T-helper 1 cell (primary cell): Measurements from ENCODE around the gene KDM4B.
A peak's percentile ranks its signal among the peaks of the same experiment; 100 is the strongest.
"Not testable (repeated sequence)": the region's sequence is repeated elsewhere in the genome, so short reads cannot be mapped to it uniquely, and the experiment has no call there.

Source experiments
- DNase-seq, 5 donors: peaks; one replicate each; pipeline ENCODE4 v3.0.0-alpha.2; 2012 to 2020
- total RNA-seq, 4 donors: gene quantifications; one replicate each; lab custom pipeline; 2026; lab: John Stamatoyannopoulos, UW

The KDM4B gene
- total RNA-seq, result 51.6 to 67.7 (median 58.4) reads per million in 4 donors

DNA sequence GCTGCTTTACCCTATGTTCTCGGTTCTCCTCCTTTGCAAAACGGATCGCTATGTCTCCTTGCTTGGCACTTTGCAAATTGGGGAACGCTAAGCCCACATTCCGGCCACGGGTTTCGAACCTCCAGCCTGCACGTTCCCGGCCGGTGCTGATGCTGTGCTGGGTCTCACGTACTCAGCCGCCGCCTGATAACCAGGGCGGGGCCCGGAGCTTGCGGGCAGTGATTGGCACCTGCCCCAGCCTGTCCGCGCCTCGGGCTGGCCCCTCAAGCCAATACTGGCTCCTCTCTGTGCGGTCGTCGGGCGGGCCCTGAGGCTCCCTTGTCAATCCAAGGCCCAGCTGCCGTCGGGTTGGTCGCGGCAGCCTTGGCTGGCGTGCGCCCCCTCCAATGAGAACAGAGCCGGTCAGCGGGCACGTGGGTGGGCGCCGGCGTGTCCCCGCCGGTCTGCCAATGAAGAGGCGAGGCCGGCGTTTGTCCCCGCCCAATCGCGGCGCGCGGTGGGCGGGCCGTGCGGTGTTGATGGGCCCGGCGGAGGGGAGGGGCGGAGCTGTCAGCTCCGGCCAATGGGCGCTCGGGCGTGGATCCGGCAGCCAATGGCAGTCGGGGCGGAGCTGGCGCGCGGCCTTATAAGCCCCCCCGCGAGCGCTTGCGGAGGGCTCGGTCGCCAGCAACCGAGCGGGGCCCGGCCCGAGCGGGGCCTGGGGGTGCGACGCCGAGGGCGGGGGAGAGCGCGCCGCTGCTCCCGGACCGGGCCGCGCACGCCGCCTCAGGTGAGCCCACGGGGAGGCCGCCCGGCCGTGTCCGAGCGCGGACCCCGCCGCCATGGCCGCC, at the start of gene KDM4B:
Gene KDM4B (plus strand): TSS at position 652 of the 830 bp plus-strand sequence. CDS start 63,778 bp downstream, outside the sequence.
- DNase-seq, result peak; percentile 96 to 100 (median 99)

DNA sequence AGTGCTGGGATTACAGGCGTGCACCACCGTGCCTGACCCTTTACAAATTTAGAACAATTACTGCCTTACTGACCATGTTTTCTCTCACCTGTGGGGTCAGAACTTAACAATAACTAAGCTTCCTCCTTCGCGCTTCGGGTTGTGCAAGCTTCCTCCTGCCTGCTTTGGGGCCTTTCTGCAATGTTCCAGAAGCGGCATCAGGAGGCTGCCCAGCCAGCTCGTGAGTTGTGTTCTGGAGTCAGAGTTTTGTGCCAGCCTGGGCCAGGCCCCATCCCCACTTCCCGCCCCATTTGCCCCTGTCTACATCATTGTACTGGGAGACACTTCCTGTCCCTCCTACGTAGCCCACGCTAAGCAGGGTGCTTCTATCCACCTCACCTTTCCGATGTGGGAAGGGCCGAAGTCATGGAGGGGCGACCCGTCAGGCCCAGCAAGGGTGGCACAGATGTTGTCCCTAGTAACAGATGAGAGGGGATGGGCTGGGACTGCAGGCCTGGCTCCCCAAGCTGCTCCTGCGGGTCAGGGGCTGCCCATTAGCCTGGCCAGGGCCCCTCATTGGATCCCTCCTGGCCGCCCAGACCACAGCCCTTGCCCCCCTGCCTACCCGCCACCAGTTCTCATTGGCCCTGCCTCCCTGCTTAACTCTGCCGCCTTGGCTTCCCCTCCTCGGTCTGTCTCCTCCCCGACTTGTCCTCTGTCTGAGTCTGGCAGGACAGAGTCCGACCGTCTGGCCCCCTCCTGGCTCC, 46.2 kb upstream of the KDM4B start:
- no peak for DNase-seq

DNA sequence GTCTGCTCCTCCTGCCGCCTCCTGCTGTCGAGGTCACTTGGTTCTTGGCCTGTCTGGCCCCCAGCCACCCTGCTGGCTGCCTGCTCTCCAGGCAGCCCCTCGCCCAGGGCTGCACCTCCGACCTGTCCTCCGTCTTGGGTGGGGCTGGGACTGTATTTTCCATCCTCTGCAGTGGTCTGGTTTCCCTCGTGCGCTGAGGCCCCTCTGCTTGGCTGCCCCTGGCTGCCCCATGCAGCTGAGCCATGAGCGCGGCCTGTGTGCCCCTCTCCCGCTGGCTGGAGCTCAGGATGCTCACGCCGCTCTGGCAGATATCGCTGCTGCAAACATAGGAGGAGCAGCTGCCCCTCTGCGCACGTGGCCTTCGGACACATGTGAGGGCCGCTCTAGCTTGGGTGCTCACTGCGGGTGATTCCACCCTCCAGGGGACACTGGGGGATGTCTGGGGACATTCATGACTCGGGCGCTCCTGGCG, 45.6 kb upstream of the KDM4B start:
- DNase-seq, result no peak

DNA sequence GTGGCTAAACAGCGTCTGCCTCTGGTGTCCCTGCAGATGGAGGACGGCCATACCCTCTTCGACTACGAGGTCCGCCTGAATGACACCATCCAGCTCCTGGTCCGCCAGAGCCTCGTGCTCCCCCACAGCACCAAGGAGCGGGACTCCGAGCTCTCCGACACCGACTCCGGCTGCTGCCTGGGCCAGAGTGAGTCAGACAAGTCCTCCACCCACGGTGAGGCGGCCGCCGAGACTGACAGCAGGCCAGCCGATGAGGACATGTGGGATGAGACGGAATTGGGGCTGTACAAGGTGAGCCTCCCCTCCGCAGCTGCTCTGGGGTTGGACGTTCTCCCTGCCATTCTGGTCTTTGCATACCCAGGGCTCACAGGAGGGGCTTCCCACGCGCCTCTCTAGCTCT, 39.7 kb upstream of the KDM4B start:
- no peak for DNase-seq

DNA sequence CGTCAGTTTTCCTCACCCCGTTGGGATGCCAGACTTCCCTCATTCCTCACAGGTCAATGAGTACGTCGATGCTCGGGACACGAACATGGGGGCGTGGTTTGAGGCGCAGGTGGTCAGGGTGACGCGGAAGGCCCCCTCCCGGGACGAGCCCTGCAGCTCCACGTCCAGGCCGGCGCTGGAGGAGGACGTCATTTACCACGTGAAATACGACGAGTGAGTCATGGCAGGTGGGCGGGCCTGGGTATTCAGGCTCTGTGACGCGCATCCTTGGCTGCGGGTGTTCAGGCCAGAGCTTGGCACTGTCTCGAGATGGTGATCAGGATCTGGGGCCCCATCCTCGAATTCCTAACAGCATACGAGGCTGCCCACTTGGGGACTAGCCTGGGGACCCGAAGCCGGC, 38.2 kb upstream of the KDM4B start:
- DNase-seq, result no peak

DNA sequence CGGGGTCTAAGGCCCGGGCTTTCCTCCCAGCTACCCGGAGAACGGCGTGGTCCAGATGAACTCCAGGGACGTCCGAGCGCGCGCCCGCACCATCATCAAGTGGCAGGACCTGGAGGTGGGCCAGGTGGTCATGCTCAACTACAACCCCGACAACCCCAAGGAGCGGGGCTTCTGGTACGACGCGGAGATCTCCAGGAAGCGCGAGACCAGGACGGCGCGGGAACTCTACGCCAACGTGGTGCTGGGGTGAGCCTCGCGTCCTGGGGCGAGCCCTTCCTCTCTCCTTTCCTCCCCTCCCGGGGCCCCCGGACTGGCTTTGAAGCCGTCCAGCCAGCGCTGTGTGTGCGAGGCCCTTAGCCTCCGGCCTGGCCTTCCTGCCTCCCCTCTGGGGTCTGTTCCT, 36.2 kb upstream of the KDM4B start:
- DNase-seq, result no peak

DNA sequence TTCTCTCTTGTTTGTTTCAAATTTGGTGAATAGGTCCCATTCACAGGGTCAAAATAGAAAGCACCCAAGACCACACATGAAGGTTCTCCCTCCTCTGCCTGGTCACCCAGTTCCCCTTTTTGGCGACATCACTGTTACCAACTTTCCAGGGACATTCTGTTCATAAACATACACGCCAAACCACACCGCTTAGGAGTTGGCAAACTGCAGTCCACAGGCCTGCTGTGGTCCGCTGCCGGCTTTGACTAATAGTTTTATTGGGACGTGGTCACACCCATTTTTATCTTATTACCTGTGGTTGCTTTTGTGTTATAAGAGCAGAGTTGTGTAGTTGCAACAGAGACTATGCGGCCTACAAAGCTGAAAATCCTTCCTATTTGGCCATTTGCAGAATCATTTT, 35.4 kb upstream of the KDM4B start:
- DNase-seq, result no peak

DNA sequence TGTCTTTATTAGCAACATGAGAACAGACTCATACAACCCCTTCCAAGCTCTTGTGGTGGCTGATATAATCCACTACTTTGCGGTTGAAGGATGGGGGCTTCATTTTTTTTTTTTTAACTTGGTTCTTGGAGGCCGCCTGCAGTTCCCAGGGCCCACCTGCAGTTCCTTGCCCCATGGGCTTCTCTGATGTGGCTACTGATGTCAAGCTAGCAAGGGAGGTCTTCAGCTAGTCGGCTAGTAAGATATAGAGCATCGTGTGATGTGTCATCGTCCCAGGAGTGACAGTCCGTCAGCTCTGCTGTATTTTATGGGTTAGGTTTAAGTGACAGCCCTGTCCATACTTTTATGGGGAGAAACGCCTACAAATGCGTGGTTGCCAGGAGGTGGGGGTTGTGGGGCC, 33.5 kb upstream of the KDM4B start:
- no peak for DNase-seq

DNA sequence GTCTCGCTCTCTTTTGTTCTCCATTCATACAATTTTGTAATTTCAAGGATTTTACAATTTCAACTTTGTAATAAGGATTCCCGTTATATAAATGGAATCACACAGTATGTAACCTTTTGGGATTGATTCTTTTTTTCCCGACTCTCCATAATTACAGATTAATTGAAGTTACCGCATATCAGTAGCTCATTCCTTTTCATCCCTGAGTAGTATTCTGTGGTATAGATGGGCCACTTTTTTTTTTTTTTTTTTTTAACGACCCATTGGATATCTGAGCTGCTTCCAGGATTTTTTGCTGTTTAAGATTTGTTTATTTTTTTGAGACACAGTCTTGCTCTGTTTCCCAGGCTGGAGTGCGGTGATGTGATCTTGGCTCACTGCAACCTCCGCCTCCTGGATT, 31.9 kb upstream of the KDM4B start:
- DNase-seq, result no peak

DNA sequence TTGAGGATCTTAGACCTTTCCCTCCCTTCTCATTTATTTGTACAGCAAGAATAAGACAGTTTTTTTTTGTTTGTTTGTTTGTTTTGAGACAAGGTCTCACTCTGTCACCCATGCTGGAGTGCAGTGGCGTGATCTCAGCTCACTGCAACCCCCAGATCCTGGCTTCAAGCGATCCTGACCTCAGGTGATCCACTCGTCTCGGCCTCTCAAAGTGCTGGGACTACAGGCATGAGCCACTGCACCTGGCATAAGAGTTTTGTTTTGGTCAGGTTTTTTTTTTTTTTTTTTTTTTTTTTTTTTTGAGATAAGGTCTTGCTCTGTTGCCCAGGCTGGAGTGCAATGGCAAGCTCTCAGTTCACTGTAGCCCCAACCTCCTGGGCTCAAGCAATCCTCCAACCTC, 30.5 kb upstream of the KDM4B start:
- DNase-seq, result not testable (repeated sequence)

DNA sequence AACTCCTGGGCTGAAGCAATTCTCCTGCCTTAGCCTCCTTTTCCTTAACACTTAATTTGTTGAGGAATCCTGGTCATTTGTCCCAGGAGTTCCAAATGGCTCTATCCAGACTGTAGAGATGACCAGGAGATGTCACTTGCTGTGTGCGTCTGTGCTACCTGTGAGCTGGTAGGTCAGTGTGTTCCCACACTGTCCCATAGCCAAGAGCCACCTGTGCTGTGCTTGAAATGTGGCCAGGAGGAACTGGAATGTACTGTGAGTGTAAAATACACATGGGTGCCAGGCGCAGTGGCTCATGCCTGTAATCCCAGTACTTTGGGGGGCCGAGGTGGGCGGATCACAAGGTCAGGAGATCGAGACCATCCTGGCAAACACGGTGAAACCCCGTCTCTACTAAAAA, 29.4 kb upstream of the KDM4B start:
- no peak for DNase-seq

DNA sequence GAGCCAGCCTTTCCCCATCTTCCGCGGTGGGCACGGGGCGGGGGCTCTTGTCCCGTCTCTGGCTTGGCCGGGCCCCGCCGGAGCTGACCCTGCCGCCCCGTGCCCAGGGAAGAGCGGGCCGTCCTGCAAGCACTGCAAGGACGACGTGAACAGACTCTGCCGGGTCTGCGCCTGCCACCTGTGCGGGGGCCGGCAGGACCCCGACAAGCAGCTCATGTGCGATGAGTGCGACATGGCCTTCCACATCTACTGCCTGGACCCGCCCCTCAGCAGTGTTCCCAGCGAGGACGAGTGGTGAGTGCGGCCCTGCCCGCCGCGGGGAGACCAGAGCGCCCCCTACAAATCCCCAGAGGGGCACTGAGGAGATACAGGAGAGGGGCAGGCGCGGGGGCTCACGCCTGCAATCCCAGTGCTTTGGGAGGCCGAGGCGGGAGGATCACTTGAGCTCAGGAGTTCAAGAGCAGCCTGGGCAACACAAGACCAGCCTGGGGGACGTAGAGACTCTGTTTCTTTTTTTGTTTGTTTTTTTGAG, 27.2 kb upstream of the KDM4B start:
- DNase-seq, result not testable (repeated sequence)

DNA sequence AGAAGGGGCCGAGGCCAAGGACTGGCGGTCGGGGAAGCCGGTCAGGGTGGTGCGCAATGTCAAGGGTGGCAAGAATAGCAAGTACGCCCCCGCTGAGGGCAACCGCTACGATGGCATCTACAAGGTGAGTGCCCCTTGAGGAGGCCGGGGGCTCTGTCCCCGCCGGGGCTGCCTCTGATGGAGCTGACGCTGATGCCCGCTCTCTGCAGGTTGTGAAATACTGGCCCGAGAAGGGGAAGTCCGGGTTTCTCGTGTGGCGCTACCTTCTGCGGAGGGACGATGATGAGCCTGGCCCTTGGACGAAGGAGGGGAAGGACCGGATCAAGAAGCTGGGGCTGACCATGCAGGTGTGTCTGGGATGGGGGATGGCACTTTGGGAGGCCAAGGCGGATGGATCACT, 18.3 kb upstream of the KDM4B start:
- not testable (repeated sequence) for DNase-seq

DNA sequence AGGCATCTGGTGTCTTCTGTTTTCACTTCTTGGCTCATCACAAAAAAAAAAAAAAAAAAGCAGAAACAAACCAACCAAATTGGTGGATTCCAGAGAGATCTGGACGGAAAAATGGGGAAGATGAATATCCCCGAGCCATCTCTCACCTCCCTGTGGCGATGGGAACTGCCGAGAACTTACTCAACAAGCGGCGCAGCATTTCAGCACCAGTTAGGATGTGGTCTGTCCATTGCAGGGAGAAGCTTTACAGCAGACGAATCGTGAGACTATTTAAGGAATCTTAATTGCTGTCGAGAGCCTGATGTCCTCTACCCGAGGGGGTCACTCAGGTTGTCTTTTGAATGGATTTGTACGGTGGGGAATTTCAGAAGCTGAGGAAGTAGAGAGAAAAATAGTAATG, 17.3 kb upstream of the KDM4B start:
- DNase-seq, result no peak

DNA sequence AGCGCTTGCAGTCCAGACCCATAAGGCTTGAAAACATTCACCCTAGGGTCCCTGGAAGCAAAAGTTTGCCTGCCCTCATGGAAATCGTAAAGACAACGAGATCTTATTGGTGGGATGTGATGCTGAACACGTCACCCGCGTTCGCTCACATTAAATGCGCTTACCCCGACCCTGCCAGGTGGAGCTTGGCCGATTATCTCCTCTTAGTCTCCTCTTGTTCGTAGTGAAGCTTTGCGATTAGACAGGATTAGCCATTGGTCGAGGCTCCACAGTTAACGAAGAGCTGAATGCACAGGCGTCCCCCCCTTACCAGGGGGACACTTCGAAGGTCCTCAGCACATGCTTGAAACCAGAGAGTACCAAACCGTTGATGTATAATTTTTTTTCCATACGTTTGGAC, 16.0 kb upstream of the KDM4B start:
- no peak for DNase-seq

DNA sequence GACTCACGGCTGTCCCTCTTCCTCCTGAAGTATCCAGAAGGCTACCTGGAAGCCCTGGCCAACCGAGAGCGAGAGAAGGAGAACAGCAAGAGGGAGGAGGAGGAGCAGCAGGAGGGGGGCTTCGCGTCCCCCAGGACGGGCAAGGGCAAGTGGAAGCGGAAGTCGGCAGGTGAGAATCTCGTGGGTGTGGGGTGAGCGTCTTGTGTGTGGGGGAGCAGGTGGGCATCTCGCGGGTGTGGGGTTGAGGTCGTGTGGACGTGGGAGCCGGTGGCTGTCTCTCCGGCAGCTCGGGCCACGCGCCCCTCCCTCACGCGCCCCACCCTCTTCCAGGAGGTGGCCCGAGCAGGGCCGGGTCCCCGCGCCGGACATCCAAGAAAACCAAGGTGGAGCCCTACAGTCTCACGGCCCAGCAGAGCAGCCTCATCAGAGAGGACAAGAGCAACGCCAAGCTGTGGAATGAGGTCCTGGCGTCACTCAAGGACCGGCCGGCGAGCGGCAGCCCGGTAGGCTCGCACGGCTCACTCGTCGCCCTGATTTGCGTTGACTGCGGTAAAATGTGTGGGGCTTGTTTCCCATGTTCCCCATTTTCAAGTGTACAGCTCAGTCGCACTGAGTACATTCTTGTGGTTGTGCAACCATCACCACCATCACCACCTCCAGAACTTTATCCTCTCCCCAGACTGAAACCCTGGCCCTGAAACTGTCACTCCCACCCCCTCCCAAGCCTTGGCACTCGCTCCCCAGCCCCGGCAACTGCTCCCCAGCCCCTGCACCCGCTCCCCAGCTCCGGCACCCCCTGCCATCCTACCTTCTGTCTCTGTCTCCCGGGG, 14.4 kb upstream of the KDM4B start:
- not testable (repeated sequence) for DNase-seq

DNA sequence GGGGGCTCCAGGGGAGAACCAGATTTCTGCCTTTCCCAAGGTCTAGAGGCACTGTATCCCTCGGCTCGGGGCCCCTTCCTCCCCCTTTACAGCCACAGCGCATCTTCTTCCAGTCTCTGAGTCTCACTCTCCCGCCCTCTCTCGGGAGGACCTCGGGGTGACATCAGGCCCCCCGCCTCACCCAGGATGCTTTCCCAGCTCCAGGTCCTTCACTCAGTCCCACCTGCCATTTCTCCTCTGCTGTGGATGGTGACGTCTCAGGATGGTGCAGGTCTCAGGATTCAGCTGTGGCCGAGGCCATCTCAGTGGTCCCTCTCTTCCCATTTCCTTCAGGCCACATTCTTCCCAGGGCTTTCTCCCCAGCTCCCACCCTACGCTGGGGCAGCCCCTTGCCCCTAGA, 13.6 kb upstream of the KDM4B start:
- DNase-seq, result no peak

DNA sequence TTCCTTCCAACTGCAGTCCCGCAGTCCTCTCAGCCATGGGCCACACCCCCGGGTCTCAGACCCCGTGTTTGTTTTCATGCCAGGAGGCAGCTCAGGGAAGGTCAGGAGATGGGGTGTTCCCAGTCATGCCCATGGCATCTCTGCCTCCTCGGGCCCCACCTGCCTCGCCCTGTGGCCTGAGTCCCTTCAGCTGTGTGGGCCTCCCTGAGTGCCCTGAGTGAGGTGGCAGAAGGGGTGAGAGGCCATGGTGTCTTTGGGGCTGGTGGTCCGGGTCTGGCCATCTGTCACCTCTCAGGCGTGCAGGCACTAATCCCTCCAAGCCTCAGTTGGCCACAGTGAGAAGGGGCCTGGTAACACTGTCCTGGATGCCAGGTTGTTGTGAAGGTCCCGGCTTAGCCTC, 10.9 kb upstream of the KDM4B start:
- no peak for DNase-seq

DNA sequence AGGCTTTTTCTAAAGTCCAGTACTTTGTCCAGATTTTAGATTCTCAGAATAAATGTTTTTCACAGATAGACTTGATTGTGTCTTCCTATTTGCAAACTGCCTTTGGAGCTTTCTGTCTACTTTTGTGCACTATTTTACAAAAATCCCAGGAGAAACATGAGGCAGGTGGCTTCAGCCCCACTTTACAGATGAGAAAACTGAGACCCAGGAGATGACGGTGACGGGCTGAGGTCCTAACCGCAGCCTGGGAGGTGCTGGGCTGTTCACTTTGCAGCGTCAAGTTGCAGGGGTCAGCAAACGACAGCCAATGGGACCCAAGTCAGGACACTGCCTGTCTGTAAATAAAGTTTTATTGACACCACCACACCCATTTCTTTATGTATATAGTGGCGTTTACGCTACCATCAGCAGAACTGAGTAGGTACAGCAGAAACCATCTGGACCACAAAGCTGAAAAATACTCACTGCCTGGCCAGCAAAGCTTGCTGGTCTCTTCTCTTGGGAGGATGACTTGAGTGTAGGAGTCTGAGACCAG, 6.8 kb upstream of the KDM4B start:
- no peak for DNase-seq

DNA sequence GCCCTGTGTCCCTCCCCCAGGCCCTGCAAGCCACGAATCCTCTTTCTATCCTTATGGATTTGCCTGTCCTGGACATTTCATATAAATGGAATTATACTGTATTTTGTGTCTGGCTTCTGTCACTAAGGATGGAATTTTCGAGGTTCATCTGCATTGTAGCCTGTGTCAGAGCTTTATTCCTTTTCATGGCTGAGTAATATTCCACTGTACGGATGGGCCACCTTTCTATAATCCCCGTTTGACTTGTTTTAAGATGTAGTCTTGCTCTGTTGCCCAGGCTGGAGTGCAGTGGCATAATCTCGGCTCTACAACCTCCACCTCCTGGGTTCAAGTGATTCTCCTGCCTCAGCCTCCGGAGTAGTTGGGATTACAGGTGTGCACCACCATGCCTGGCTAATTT, 3.9 kb upstream of the KDM4B start:
- DNase-seq, result no peak

DNA sequence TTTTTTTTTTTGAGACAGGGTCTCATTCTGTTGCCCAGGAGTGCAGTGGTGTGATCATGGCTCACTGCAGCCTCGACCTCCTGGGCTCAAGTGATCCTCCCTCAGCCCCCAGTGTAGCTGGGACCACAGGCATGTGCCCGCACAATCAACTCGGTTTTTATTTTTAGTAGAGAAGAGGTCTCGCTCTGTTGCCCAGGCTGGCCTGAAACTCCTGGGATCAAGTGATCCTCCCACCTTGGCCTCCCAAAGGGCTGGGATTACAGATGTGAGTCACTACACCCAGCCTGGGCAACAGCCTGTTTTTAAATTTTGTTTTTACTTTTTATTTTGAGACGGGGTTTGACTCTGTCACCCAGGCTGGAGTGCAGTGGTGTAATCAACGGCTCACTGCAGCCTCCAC, 2.3 kb upstream of the KDM4B start:
- DNase-seq, result no peak

DNA sequence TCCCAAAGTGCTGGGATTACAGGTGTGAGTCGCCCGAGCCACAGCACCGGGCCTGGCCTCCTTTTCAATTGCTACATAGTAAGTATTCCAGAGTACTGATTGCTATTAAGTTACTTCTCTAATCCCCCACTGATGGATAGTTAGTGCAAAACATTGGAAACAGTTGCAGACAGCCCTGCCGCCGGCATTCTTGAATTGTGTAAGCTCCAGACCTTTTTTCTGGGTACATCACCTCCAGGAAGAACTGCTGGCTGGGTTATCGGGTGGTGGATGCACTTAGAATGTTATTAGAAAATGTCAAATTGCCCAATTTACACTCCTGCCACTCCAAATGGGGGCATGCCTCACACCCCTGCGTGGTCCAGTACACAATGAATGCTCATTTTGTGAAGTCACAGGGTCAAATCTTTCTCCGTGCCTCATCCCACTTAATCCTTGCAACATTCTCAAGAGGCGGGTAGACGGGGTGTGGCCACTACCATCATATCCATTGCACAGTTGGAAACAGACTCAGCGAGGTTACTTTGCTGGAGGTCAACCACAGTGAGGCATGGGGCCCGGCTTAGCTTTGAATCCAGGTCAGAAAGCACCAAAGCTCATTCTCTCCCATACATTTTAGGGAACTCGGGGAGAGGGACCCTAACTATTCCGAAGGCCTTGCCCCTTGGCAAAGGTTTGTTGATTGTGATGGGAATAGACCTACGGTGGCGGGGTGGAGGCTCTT, 1.0 kb upstream of the KDM4B start:
- no peak for DNase-seq
